GM19238 (cell line): ENCODE data around the gene RPL13.
"Not testable (repeated sequence)": the region's sequence is repeated elsewhere in the genome, so short reads cannot be mapped to it uniquely, and the experiment has no call there.

Experiments
- DNase-seq: peaks from one replicate; pipeline ENCODE4 v3.0.0; 2011; ENCODE audit warnings: low spot score; ENCODE audit not compliant: insufficient read length

The RPL13 gene

GRCh38 chr16:89562939-89563338 lies 2.5 kb downstream of the RPL13 start:
- DNase-seq: no peak

DNA sequence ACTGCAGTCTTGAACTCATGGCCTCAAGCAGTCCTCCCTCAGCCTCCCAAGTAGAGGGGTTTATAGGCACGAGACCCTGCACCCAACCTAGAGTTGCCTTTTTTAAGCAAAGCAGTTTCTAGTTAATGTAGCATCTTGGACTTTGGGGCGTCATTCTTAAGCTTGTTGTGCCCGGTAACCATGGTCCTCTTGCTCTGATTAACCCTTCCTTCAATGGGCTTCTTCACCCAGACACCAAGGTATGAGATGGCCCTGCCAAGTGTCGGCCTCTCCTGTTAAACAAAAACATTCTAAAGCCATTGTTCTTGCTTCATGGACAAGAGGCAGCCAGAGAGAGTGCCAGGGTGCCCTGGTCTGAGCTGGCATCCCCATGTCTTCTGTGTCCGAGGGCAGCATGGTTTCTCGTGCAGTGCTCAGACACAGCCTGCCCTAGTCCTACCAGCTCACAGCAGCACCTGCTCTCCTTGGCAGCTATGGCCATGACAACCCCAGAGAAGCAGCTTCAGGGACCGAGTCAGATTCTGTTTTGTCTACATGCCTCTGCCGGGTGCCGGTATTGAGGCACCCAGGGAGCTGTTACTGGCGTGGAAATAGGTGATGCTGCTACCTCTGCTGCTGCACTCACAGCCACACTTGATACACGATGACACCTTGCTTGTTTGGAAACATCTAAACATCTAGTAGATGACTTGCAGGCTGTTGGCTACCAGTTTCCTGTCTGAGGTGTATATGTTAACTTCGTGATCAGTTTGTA lies 3.3 kb downstream of the RPL13 start:
- no peak for DNase-seq

- no peak for DNase-seq
These were observed 4.2 kb downstream of the RPL13 start for GRCh38 chr16:89564476-89565255.

GRCh38 chr16:89565256-89565505 lies 4.7 kb downstream of the RPL13 start:
- no peak for DNase-seq

- DNase-seq: no peak
These were observed 5.3 kb downstream of the RPL13 start for GRCh38 chr16:89565506-89566372.

GRCh38 chr16:89567656-89568594 lies 7.4 kb downstream of the RPL13 start:
- DNase-seq: no peak

GRCh38 chr16:89569506-89570341 lies 9.2 kb downstream of the RPL13 start:
- no peak for DNase-seq

DNA sequence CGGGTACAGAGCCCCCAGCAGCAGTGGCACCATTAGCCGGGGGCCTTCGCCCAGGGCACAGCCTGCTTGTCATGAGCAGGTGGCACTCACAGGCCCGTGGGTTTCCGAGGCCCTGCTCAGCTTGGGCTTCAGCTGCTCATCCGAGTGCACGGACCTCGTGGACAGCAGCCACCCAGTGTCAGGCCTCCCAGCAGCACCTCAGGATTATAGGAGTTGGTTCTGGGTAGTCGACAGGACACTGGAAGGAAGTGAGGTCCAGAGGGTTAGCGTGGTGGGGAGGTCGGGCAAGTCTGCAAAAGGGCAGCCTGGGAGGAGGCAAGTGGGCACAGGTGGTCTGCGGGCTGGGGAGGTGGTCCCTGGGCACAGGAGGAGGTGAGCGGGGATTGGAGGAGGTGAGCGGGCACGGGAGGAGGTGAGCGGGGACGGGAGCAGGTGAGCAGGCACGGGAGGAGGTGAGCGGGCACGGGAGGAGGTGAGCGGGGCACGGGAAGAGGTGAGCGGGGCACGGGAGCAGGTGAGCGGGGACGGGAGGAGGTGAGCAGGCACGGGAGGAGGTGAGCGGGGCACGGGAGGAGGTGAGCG lies 10.0 kb downstream of the RPL13 start:
- no peak for DNase-seq

GRCh38 chr16:89570983-89571598 lies 10.6 kb downstream of the RPL13 start:
- not testable (repeated sequence) for DNase-seq

- DNase-seq: no peak
These were observed 11.2 kb downstream of the RPL13 start for GRCh38 chr16:89571636-89572035.

DNA sequence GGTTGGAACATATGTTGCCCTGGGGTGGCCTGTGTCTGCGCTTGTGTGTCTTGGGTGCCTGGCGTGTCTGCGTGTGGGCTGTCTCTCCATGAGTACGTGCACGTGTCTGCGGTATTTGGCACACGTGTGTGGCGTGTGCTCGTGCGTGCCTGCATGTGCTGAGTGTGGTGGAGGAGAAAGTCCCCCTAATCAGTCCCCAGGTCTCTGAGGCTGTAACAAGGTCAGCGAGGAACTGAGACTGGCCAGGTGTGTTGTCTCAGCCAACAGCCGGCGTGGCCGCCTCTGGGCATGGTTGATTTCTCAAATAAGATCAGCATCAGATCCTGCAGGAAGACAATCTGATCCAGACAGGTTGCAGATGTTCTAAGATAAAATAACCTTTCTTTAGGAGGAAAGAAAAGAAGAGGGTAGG lies 11.6 kb downstream of the RPL13 start:
- no peak for DNase-seq

DNA sequence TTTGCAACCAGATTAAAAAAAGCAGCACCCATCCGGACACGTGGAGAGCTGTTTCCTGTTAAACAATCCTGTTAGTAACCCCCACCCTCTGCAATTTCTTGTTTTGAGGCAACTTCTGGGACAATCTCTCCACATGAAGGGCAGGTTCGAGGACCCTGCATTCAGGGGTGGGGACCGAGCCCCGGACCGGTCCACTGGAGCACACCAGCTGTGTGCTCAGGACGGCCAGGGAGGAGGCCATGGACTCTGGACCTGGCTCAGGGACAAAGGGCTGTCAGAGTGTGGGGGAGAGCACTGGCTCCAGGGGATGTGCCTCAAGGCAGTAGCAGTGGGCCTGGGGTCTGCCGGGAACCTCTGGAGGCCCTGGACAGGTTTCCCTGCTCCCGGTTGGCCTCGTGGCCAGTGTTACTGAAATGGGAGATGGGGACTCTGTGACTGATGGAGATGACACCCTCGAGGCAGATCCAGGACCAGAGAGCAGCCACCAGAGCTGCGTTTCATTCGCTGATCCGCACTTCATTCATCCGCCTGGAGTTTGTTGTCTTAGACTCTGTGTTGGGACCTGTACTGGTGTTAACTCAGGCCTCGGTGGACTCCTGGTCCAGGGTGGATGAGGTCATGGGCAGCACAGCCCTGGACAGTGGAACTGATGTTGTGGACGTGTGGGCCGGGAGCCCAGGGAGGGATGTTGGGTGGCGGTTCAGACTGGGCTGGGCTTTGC lies 12.2 kb downstream of the RPL13 start:
- DNase-seq: no peak

DNA sequence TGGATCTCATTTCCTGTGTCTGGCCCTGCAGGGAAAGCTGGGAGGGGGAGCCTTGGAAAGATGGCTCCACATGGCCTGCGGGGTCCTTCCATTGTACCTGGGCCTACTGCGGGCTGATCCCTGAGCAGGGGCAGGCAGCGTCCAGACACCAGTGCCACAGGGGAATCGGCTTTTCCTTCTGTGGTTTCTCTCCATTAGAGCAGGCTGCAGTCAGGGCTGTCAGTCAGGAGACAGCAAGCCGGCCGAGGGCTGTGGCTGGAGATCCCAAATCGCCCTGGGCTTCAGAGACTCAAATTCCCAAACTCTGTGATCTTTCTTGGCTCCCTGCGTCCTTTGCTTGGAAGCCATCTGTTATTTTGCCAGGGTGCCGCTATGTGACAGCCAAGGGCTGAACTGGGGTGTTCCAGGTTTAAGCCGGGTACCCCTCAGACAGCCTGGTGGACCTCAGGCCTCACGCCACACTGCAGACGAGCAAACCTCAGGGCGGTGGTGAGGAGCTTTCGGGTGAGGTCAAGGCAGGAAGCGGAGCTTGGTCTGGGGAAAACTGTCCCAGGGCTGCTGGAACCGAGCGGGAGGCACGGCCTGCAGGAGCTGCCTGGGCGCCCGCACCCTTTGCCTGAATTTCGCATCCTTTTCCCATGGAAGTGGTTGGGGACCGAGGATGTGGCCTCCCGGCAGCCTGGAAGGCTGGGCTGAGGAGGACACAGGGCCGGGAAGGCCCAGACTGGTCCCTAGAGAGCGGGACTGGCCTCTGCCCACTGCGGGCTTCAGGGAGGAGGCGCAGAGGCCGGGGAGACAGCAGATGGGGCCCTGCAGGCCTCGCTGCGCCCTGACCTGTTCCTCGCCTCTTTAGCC lies 13.6 kb downstream of the RPL13 start:
- no peak for DNase-seq

- DNase-seq: peak; percentile 87
These were observed 14.3 kb downstream of the RPL13 start for GRCh38 chr16:89574681-89575246.

DNA sequence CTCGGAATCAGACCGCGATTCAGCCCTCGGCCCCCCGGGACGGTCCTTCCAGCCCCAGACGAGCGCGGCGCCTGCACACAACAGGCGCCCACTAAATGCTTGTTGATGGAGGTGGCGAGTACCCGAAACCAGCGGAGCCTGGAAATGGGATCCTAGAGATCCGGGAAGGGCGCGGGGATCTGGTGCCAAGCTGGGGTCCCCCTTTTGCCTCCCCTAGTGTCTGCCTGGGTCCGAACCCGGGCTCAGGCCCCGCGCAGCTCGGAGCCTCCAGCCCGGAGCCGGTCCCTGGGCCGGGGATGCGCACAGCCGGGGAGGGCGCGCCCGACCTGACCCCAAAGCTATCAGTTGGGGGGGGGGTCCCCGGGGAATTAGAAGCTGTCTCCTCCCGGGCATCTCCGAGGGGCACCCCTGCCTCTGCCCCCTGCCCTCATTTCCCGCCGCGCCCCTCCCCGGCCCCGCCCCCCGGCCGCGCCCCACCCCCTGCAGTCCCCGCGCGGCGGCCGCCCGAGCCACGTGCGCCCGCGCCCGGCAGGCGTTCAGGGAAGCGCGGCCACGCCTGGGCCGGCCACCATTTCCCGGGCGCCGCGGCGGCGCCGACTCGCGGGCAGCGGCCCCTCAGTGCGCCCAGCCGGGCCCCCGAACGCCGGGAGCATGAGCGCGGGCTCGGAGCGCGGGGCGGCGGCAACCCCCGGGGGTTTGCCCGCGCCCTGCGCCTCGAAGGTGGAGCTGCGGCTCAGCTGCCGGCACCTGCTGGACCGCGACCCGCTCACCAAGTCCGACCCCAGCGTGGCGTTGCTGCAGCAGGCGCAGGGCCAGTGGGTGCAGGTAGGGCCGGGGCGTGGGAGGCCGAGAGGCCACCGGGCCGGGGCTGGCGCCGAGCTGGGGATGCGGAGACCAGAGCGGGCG lies 15.0 kb downstream of the RPL13 start, which contains the start of gene CPNE7:
CPNE7 (plus strand) TSS at position 512 of the 906 bp plus-strand sequence; CDS start at position 652, 140 bp downstream.
- peak; percentile 74 for DNase-seq
